ENCODE results near the gene CD55.

GRCh38 chr1:207361029-207361428 is 39.6 kb downstream of the CD55 start:
- TF ChIP-seq CTCF (IDR thresholded peaks at IDR 0.05; ENCODE audit: control extremely low read depth in 1 of 3, insufficient read depth in 1 of 3, low read depth in 1 of 3, low read length in 3 of 3) (no peak), TCF12 (IDR thresholded peaks at IDR 0.05; ENCODE audit: low read depth, low read length) (no peak), POLR2A (IDR thresholded peaks at IDR 0.05; ENCODE audit: control extremely low read depth in 1 of 2, low read depth in 2 of 2, low read length in 2 of 2) (no peak), MAFK (IDR thresholded peaks at IDR 0.05; ENCODE audit: low read depth, low read length) (no peak), SP1 (IDR thresholded peaks at IDR 0.05; ENCODE audit: low read depth, low read length) (no peak), RAD21 (IDR thresholded peaks at IDR 0.05 in 1 of 2, conservative IDR thresholded peaks at IDR 0.05 in 1 of 2; ENCODE audit: low read depth in 2 of 2, low read length in 2 of 2) (no peak), TBP (IDR thresholded peaks at IDR 0.05; ENCODE audit: low read depth, low read length) (no peak), YY1 (IDR thresholded peaks at IDR 0.05; ENCODE audit: low read depth, low read length) (no peak), GTF2F1 (IDR thresholded peaks at IDR 0.05; ENCODE audit: borderline replicate concordance, low read depth, low read length) (no peak), HDAC6 (IDR thresholded peaks at IDR 0.05; ENCODE audit: low read depth, low read length) (no peak), FOSL1 (IDR thresholded peaks at IDR 0.05; ENCODE audit: insufficient read depth, low read depth, low read length) (no peak), E2F6 (IDR thresholded peaks at IDR 0.05) (no peak), EP300 (IDR thresholded peaks at IDR 0.05; ENCODE audit: borderline replicate concordance in 1 of 2, low read depth in 2 of 2, low read length in 2 of 2) (no peak)
- TF ChIP-seq, protein P1, sequence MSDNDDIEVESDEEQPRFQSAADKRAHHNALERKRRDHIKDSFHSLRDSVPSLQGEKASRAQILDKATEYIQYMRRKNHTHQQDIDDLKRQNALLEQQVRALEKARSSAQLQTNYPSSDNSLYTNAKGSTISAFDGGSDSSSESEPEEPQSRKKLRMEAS (IDR thresholded peaks at IDR 0.05) = no peak
